HS-5 (cell line): ENCODE data around the gene MAFF.

Source experiments
- DNase-seq: peaks from one replicate; pipeline ENCODE4 v3.0.0-alpha.2; 2012; ENCODE audit warnings: low read depth

The MAFF gene

GRCh38 chr22:38248280-38248679 lies 46.5 kb downstream of the MAFF start:
- no peak for DNase-seq

- DNase-seq, result no peak
Observed at GRCh38 chr22:38249301-38249700, 47.5 kb downstream of the MAFF start.

DNA sequence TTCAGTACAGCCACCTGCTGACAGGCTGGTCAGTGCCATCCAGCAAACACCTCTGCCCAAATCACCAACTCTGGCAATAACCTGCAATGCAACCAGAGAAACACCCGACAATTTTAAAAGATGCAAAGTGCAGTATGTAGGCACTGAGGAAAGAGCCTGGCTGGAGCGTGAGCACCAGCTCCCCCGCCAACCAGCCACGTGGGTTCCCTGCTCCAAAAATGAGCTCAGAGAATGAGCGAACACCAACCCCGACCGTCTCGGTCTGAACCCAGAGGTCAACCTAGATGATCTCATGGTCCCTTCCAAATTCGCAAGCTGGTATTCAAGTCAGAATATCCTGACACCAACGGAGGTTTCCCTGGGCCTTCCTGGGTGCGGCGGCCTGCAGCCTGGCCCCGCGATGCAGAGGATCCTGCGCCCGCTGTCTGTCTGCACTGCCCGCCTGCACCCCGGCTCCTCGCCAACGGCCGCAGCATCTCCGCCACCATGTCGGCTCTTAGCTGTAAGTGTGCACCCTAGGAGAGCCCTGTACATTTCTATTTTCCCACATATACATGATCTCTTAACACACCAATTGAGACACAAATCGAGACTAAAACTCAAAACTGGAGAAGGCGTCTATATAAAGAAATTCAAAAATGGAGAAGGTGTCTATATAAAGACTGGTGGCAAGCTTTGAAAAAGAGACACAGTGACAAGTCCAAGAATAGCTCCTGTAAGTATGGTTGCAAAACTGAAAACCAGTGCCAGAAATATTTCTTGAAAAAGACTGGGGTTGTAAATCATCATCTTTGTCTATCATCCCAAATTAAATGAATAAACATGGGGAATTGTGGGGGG lies 48.2 kb downstream of the MAFF start:
- DNase-seq, result no peak

DNA sequence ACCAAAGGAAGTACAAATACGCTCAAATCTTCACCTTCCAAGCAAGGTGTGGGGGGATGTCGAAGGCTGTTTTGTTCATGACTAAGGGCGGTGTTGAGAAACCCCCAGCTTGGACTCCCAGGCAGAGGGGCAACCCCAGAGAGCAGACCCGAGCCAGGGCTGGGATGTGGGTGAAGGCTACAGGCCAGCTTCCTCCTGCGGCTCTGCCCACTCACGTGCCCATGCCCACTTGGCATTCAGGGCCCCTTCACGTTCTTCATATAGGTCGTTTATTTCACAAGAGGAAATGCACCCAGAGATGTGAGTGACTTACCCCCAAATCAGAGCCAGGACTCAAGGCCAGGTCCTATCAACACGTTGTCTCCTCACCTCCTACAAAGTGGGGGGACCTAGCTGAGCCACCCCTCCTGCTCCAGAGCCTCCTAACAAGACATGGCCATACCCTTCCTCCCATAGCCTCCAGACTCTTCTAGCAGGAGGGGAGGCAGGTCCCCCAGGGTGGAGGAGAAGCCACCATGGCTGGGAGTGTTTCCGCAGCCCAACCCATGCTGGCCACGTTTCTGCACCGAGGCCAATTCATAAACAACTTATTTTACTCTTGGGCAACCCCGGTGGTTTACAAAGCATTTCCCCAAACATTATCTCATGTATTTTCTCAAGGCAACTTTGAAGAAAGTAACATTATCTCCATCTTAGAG lies 49.0 kb downstream of the MAFF start:
- no peak for DNase-seq

- DNase-seq, result no peak
Observed at GRCh38 chr22:38251341-38251692, 49.5 kb downstream of the MAFF start.

DNA sequence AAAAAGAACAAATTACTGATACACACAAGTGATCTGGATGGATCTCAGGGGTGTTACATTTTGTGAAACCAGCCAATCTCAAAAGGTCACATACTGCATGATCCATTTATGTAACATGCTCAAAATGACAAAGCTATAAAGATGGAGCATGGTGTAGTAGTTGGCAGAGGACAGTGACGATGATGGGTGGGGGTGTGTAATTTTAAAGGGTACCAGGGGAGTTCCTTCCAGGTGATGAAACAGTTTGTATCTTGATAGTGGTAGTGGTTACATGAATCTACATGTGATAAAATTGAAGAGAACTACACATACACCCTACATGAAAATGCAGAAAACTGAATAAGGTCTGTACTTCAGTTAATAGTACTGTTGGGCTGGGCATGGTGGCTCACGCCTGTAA lies 53.9 kb downstream of the MAFF start:
- DNase-seq, result no peak

DNA sequence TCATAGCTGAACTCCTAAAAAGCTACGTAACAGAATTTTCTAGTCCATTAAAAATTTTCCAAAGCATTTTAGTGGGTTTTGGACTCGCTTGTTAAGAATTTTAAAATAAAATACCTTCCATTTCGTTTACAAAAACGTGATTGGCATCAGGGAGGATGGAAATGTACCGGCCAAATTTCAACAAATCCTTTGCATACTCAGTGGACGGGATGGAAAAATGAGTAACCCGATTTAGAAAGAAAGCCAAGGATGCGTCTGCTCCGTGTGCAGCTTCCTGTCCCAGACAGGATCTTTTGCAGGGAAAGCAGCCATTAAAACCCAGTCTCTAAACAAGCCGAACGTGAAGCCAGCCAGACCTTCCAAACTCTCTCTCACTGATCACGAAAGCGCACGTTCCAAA lies 55.4 kb downstream of the MAFF start:
- no peak for DNase-seq

DNA sequence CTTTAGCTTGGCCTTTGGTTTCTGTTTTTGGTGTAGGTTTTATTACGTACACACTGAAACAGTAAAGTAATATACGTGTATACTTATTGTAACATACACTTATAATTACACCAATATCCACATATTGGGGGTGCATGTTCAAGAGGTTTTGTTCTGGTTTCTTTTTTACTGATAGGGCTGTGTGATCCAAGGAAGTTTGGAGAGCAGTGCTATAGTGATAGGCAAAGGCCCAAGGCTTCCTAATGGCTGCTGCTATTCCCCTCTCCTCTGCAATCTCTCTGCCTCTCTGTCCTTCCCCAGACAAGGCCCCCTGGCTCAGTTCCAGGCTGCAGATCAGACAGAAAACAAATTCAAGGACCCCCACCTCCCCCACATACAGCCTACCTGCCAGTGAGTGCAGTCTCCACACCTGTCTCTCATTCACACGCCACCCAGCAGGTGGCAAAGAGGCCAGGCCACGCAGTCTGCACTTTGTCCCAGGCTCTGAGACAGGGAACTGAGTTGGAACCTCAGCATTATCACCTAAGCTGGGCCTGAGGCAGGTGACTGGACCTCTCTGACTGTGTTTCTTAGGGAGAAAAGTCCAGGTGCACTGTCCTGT lies 56.0 kb downstream of the MAFF start:
- DNase-seq, result no peak

DNA sequence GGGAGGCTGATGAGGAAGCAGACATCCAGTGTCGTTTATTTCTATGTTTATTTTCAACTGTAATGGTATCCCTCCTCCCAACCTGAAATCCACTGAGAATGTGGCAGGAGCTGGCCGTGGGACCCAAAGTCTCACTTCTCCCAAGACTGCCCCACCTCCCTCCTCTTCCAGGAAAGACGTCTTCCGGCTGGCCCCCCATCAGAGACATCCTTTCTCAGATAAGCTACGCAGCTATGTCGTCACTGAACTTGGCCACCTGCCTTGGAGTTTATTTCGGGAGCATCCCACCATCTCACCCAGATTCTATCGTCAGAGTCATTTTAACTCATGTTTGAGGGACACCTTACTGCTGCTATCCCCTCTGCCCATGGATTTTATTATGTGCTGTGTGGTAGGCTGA lies 57.1 kb downstream of the MAFF start:
- no peak for DNase-seq

DNA sequence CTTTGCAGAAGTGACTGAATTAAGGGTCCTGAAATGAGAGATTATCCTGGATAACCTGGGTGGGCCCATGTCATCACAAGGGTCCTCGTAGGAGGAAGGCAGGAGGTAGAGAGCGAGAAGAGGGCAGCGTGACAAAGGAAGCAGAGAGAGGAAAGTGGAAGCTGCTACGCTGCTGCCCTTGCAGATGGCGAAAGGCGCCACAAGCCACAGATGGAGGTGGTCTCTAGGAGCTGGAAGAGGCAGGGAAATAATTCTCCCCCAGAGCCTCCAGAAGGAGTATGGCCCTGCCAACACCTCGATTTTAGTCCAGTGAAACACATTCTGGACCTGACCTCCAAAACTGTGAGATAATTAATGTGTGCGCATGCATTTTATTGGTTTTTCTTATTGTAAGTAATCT lies 57.6 kb downstream of the MAFF start:
- no peak for DNase-seq

- no peak for DNase-seq
Observed at GRCh38 chr22:38260761-38261681, 59.2 kb downstream of the MAFF start.

GRCh38 chr22:38262051-38262795 lies 60.4 kb downstream of the MAFF start:
- DNase-seq, result no peak

DNA sequence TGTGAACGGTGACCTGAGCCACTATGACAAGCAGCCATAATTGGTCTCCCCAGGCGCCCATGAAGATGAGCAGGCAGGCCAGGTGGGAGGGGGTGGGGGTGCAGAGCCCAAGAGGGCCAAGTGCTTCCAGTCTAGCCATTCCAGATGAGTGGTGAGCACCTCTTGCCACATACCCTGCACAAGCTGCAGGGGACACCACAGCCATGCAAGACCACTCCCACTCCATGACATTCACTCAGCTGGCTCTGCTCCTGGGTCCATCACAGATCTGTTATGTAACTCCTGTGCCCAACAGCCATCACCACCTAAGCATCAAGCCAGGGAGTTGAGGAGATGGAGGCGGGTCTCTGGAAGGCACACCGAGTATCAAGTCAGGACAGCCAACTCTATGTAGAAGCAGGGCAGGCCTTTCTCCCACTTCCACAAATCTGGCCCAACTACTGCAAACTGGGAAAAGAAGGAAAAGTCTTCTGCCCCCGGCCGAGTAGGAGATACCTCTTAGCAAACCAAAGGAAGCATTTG lies 62.6 kb downstream of the MAFF start:
- no peak for DNase-seq
